GM12878 (cell line): ENCODE results near the gene DRAXIN. TPM values are rescaled to one million over a fixed set of nuclear protein-coding genes. Genes with fewer than 3 reads are reported as not detected.

Source experiments
- ATAC-seq: fragments of 200-7000 bp; cut with Tn5 transposase; 3 replicates; pipeline ENCODE4 v1.9.1; 2020; ENCODE audit warnings: mild to moderate bottlenecking, moderate library complexity
- BruUV-seq: library from RNA; stranded (reverse); fragments of 400-500 nt; replicated peaks from 2 replicates; lab custom pipeline; 2021; lab: Mats Ljungman, UMichigan
- CTCF ChIA-PET: fragments of 300-600 bp; sonication (Branson Sonifier 250); formaldehyde crosslinking; extraction: SDS; loops from one replicate; lab custom pipeline; 2021; ENCODE audit warnings: inconsistent platforms; lab: Yijun Ruan, JAX
- POLR2A ChIA-PET: fragments of 350-600 bp; formaldehyde crosslinking; extraction: SDS; loops from one replicate; lab custom pipeline; 2021; ENCODE audit warnings: inconsistent platforms; lab: Charles Lee
- RAD21 ChIA-PET: fragments of 300-600 bp; sonication (Branson Sonifier 250); formaldehyde crosslinking; loops from one replicate; lab custom pipeline; 2023; ENCODE audit warnings: antibody characterized with exemption; ENCODE audit not compliant: unreplicated experiment; lab: Charles Lee
- SMC1A ChIA-PET: fragments of 300-600 bp; sonication (Branson Sonifier 250); formaldehyde crosslinking; loops from one replicate; lab custom pipeline; 2023; ENCODE audit not compliant: unreplicated experiment, uncharacterized antibody; lab: Charles Lee
- DNase-seq: peaks from one replicate; pipeline ENCODE4 v3.0.0-alpha.2; 2011; ENCODE audit warnings: low read depth, low spot score
- FAIRE-seq: peaks from 3 replicates; lab custom pipeline; 2011; peaks lifted over from hg19 to GRCh38; lab: Jason Lieb, UNC
- H2AFZ ChIP-seq: 2 replicates; pipeline ENCODE4 v1.6.0; 2011; ENCODE audit warnings: low read depth, low read length, control low read depth; ENCODE audit not compliant: control insufficient read depth
- H3K27ac ChIP-seq: 2 replicates; pipeline ENCODE4 v1.5.1; 2011; ENCODE audit warnings: control low read depth; ENCODE audit not compliant: control insufficient read depth, insufficient read depth
- H3K27me3 ChIP-seq, 2 experiments: replicated peaks in 1 of 2; 2 replicates each; pipeline versions ENCODE4 v1.6.0 to v1.6.1; 2011; ENCODE audit warnings: low read length in 1 of 2; ENCODE audit not compliant: control insufficient read depth in 2 of 2, insufficient read depth in 2 of 2
- H3K36me3 ChIP-seq, 2 experiments: 2 replicates each; pipeline ENCODE4 v1.5.1; 2011; ENCODE audit warnings: low read length in 1 of 2; ENCODE audit not compliant: control insufficient read depth in 2 of 2, insufficient read depth in 2 of 2
- H3K4me1 ChIP-seq: 2 replicates; pipeline ENCODE4 v1.6.1; 2011; ENCODE audit warnings: mild to moderate bottlenecking, low read length, moderate library complexity, mixed read lengths; ENCODE audit not compliant: control insufficient read depth, insufficient read depth
- H3K4me2 ChIP-seq: 2 replicates; pipeline ENCODE4 v1.6.0; 2011; ENCODE audit warnings: control low read depth; ENCODE audit not compliant: control insufficient read depth, insufficient read depth
- H3K4me3 ChIP-seq: fragments of 200-600 bp; sonication (generic); 2 replicates; pipeline ENCODE4 v1.5.1; 2016
- H3K79me2 ChIP-seq: 2 replicates; pipeline ENCODE4 v1.6.0; 2011; ENCODE audit warnings: low read length; ENCODE audit not compliant: control insufficient read depth, insufficient read depth
- H3K9ac ChIP-seq: 2 replicates; pipeline ENCODE4 v1.8.0; 2011; ENCODE audit warnings: low read length, control low read depth, mixed read lengths; ENCODE audit not compliant: control insufficient read depth, insufficient read depth
- H3K9me3 ChIP-seq: replicated peaks from 3 replicates; pipeline ENCODE4 v1.5.1; 2011; ENCODE audit warnings: mild to moderate bottlenecking, low read length; ENCODE audit not compliant: control insufficient read depth, insufficient read depth
- H4K20me1 ChIP-seq: 2 replicates; pipeline ENCODE4 v1.6.0; 2011; ENCODE audit not compliant: control insufficient read depth, insufficient read depth
- ETV6 ChIP-seq, 2 experiments: fragments of 450-650 bp in 1 of 2; IDR thresholded peaks in 1 of 2; conservative IDR thresholded peaks in 1 of 2; 2 replicates each; pipeline ENCODE4 v1.6.1; 2014; ENCODE audit warnings: antibody characterized with exemption in 1 of 2, borderline replicate concordance in 1 of 2, low read depth in 1 of 2, mild to moderate bottlenecking in 1 of 2, moderate library complexity in 1 of 2
- NFIC ChIP-seq: IDR thresholded peaks from 2 replicates; pipeline ENCODE4 v1.6.1; 2012; ENCODE audit warnings: low read depth, mild to moderate bottlenecking, inconsistent platforms, low read length, moderate library complexity
- RB1 ChIP-seq: fragments of 450-650 bp; formaldehyde crosslinking; IDR thresholded peaks from 2 replicates; pipeline ENCODE4 v1.6.1; 2017; ENCODE audit warnings: mild to moderate bottlenecking, borderline replicate concordance
- SIX5 ChIP-seq: IDR thresholded peaks from 2 replicates; pipeline ENCODE4 v1.6.1; 2011; ENCODE audit warnings: mild to moderate bottlenecking, low read depth, low read length, moderate library complexity; ENCODE audit not compliant: severe bottlenecking
- YBX1 ChIP-seq: fragments of 450-650 bp; IDR thresholded peaks from 2 replicates; pipeline ENCODE4 v1.6.1; 2016; ENCODE audit warnings: antibody characterized with exemption
- ZZZ3 ChIP-seq: IDR thresholded peaks from 2 replicates; pipeline ENCODE4 v1.6.1; 2011; ENCODE audit warnings: low read depth; ENCODE audit not compliant: control insufficient read depth, insufficient read length
- WGBS: methylation state at CpG from one replicate; pipeline ENCODE4 v1.1.6; 2016; ENCODE audit warnings: low lambda C conversion rate; ENCODE audit not compliant: insufficient replicate concordance, insufficient coverage; ENCODE audit errors: missing lambda C conversion rate; 5-methylcytosine and 5-hydroxymethylcytosine counted together
- in situ Hi-C: fragments of 300-500 bp; cut with MboI; formaldehyde crosslinking; loops from 9 replicates; pipeline ENCODE4 v1.14.3; 2018; ENCODE audit warnings: mixed read lengths
- intact Hi-C: fragments of 100-400 bp; cut with micrococcal nuclease; formaldehyde crosslinking; loops from one replicate; pipeline ENCODE4 v1.14.2; 2022; ENCODE audit not compliant: unreplicated experiment
- polyA plus RNA-seq, 11 experiments: library from polyadenylated mRNA; depleted of rRNA in 4 of 11; unstranded in 6 of 11; stranded (reverse) in 5 of 11; fragments of >200 nt; fragmentation: Nextera tagmentation in 4 of 11; fragmentation: Illumina TruSeq in 1 of 11; extraction: Ambion mirVana in 4 of 11; extraction: Trizol in 1 of 11; gene quantifications; 1 replicate in 1 of 11; 2 replicates in 10 of 11; pipeline versions ENCODE4 v1.2.1 to v1.2.3, GENCODE V29; 2011 to 2016; ENCODE audit warnings: inconsistent platforms in 2 of 11, missing spikeins in 2 of 11, low read depth in 1 of 11
- total RNA-seq, 4 experiments: library from RNA; depleted of rRNA in 3 of 4; stranded (reverse); fragments of >200 nt in 3 of 4; fragmentation: Illumina TruSeq in 1 of 4; extraction: Trizol in 1 of 4; gene quantifications; 2 replicates each; pipeline versions ENCODE4 v1.2.1 to v1.2.3, GENCODE V29; 2013 to 2021

Gene DRAXIN
- total and polyA plus RNA-seq, 10 of the 15 experiments (the other 5 are each of a cell fraction or from before 2014, with no cell fraction given), result 0.01 to 0.05 (median 0.03) TPM; not detected in 3

DNA sequence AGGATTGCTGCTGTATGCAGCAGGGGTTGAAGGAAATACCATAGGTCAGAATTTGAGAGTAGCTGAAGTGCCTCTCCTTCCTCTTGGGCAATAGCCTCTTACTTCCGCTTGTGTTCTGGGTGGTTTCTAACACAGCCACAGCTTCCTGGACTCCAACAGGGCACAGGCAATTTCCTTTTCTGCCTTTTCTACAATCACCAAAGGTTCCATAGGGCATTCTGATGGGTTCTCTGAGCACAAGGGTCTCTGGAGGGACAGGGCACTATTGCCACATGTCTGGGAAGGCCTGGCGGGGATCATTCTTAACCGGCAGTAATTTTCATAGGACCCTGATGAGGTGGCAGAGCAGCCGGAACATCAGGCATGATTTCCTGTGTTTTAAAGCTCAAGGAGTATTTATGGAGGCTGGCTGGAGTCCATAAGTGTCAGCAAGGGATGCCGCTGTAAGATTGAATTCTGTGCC, 39.0 kb downstream of the DRAXIN start:
- intact Hi-C loops, result no loop called here
- in situ Hi-C loops, result no loop called here
- Histone ChIP-seq H2AFZ (peak overlapping the region; percentile 59), H3K4me1 (peaks cover 10% of the 10 kb centered on the region), H4K20me1 (no peaks in the 10 kb centered on the region), H3K79me2 (no peaks in the 10 kb centered on the region), H3K27ac (no peak overlapping the region; the same call in 1 of the 2 replicates), H3K9me3 (no peaks in the 10 kb centered on the region), H3K4me2 (peak overlapping the region; percentile 50; the same call in 1 of the 2 replicates), H3K36me3 (no peaks in the 10 kb centered on the region), H3K9ac (no peak overlapping the region), H3K4me3 (no peak overlapping the region), H3K27me3 (no peaks in the 10 kb centered on the region)
- TF ChIP-seq RB1 (no peak), ETV6 (conservative IDR thresholded peaks at IDR 0.05 in 1 of 2, IDR thresholded peaks at IDR 0.05 in 1 of 2; ENCODE audit: borderline replicate concordance in 1 of 2, low read depth in 1 of 2) (peak in 1 of 2 experiments; percentile 89; a peak in 2 of 4 replicates)
- ChIA-PET RAD21 (no interaction called here), CTCF (interaction anchor here (0.9 to 2.5 kb wide), 2 partner anchors 11 to 47 kb away, joined by 3 to 12 read pairs; no protein-coding TSS in a partner anchor), SMC1A (no interaction called here), POLR2A (interaction anchor here (1.2 kb wide), 1 partner anchor 76 kb away, joined by 3 read pairs; no protein-coding TSS in a partner anchor)
- ATAC-seq (peak; percentile 71), DNase-seq (no peak), FAIRE-seq (no peak)
- WGBS, result 4% methylated on average over 5 of the region's 5 CpGs
- BruUV-seq, result no TSS peak

- ChIA-PET POLR2A (interaction anchor here (0.7 kb wide), 1 partner anchor 200 kb away, joined by 3 read pairs; no protein-coding TSS in a partner anchor), SMC1A (no interaction called here), CTCF (interaction anchor here (2.5 kb wide), 1 partner anchor 12 kb away, joined by 12 read pairs; no protein-coding TSS in a partner anchor), RAD21 (interaction anchor here (0.7 kb wide), 1 partner anchor 223 kb away, joined by 4 read pairs; no protein-coding TSS in a partner anchor)
- Histone ChIP-seq H3K36me3 (no peaks in the 10 kb centered on the region), H3K79me2 (no peaks in the 10 kb centered on the region), H3K9ac (no peak overlapping the region), H3K9me3 (no peaks in the 10 kb centered on the region), H3K4me2 (no peak overlapping the region), H4K20me1 (no peaks in the 10 kb centered on the region), H3K4me3 (no peak overlapping the region), H3K27ac (no peak overlapping the region), H3K4me1 (peaks cover 10% of the 10 kb centered on the region), H2AFZ (peak overlapping the region; percentile 63), H3K27me3 (no peaks in the 10 kb centered on the region)
- BruUV-seq, result no TSS peak
- DNase-seq (no peak), ATAC-seq (no peak), FAIRE-seq (no peak)
- in situ Hi-C loops (no loop called here), intact Hi-C loops (no loop called here)
- WGBS, result 37% methylated on average over 13 of the region's 17 CpGs
- no peak for TF ChIP-seq NFIC
- TF ChIP-seq SIX5, result no peak
- no peak for TF ChIP-seq YBX1
- TF ChIP-seq ZZZ3, result no peak
Measured at GRCh38 chr1:11731691-11732283, 40.3 kb downstream of the DRAXIN start.
